SK-N-SH treated with all-trans-retinoic acid at 6 μM for 48 hours (cell line): ENCODE data around the gene MT1X.
A peak's percentile ranks its signal among the peaks of the same experiment; 100 is the strongest.

ENCODE experiments used
- ATAC-seq: fragments of 200-7000 bp; cut with Tn5 transposase; 3 replicates; pipeline ENCODE4 v1.9.1; 2020; ENCODE audit warnings: mild to moderate bottlenecking, moderate library complexity
- ARNTL ChIP-seq: fragments of 450-650 bp; formaldehyde crosslinking; IDR thresholded peaks from 2 replicates; pipeline ENCODE4 v1.5.0; 2020; ENCODE audit warnings: low read depth, mild to moderate bottlenecking, moderate library complexity, borderline replicate concordance
- BACH2 ChIP-seq: fragments of 250-450 bp; sonication (Bioruptor Pico); IDR thresholded peaks from 2 replicates; pipeline ENCODE4 v1.9.0; 2021; ENCODE audit warnings: mild to moderate bottlenecking, borderline replicate concordance
- CSDC2 ChIP-seq: fragments of 250-450 bp; sonication (Bioruptor Pico); IDR thresholded peaks from 2 replicates; pipeline ENCODE4 v1.5.0; 2020; ENCODE audit warnings: mild to moderate bottlenecking, moderate library complexity
- ESRRG ChIP-seq: fragments of 250-450 bp; sonication (Bioruptor Pico); IDR thresholded peaks from 2 replicates; pipeline ENCODE4 v1.6.1; 2021; ENCODE audit warnings: mild to moderate bottlenecking
- ISL1 ChIP-seq: fragments of 250-450 bp; sonication (Bioruptor Pico); IDR thresholded peaks from 2 replicates; pipeline ENCODE4 v2.1.2; 2022; ENCODE audit warnings: mild to moderate bottlenecking, moderate library complexity
- OSR1 ChIP-seq: fragments of 250-450 bp; sonication (Bioruptor Pico); IDR thresholded peaks from 2 replicates; pipeline ENCODE4 v1.8.0; 2022; ENCODE audit warnings: moderate library complexity, mild to moderate bottlenecking, inconsistent platforms
- POU6F1 ChIP-seq: fragments of 250-450 bp; sonication (Bioruptor Pico); IDR thresholded peaks from 2 replicates; pipeline ENCODE4 v1.8.0; 2021; ENCODE audit warnings: low read depth, mild to moderate bottlenecking, moderate library complexity, borderline replicate concordance
- RARB ChIP-seq: fragments of 250-450 bp; sonication (Bioruptor Pico); IDR thresholded peaks from 2 replicates; pipeline ENCODE4 v1.8.0; 2021; ENCODE audit warnings: mild to moderate bottlenecking, moderate library complexity
- SNAI2 ChIP-seq: fragments of 250-450 bp; sonication (Bioruptor Pico); IDR thresholded peaks from 2 replicates; pipeline ENCODE4 v1.5.0; 2020; ENCODE audit warnings: mild to moderate bottlenecking, moderate library complexity
- TOX ChIP-seq: fragments of 250-450 bp; sonication (Bioruptor Pico); IDR thresholded peaks from 2 replicates; pipeline ENCODE4 v1.8.0; 2021; ENCODE audit warnings: mild to moderate bottlenecking, moderate library complexity, borderline replicate concordance
- ZC3H10 ChIP-seq: fragments of 250-450 bp; sonication (Bioruptor Pico); IDR thresholded peaks from 2 replicates; pipeline ENCODE4 v1.5.1; 2021; ENCODE audit warnings: mild to moderate bottlenecking, moderate library complexity
- ZFP30 ChIP-seq: fragments of 450-650 bp; formaldehyde crosslinking; IDR thresholded peaks from 2 replicates; pipeline ENCODE4 v1.5.0; 2022; ENCODE audit warnings: mild to moderate bottlenecking, moderate library complexity
- ZNF70 ChIP-seq: fragments of 450-650 bp; formaldehyde crosslinking; IDR thresholded peaks from 2 replicates; pipeline ENCODE4 v1.5.0; 2020; ENCODE audit warnings: mild to moderate bottlenecking, moderate library complexity
- ZNF8 ChIP-seq: fragments of 450-650 bp; formaldehyde crosslinking; IDR thresholded peaks from 2 replicates; pipeline ENCODE4 v1.5.0; 2020; ENCODE audit warnings: mild to moderate bottlenecking, moderate library complexity
- TF ChIP-seq, protein P1 (sequence below): fragments of 250-450 bp; sonication (Bioruptor Pico); IDR thresholded peaks from 2 replicates; pipeline ENCODE4 v1.5.0; 2020; ENCODE audit warnings: mild to moderate bottlenecking, moderate library complexity
- TF ChIP-seq, protein P2 (sequence below): fragments of 250-450 bp; sonication (Bioruptor Pico); IDR thresholded peaks from 2 replicates; pipeline ENCODE4 v1.5.1; 2021; ENCODE audit warnings: mild to moderate bottlenecking, moderate library complexity
- TF ChIP-seq, protein P3 (sequence below): fragments of 250-450 bp; sonication (Bioruptor Pico); IDR thresholded peaks from 2 replicates; pipeline ENCODE4 v1.8.0; 2020; ENCODE audit warnings: mild to moderate bottlenecking, moderate library complexity, borderline replicate concordance

Gene MT1X

DNA sequence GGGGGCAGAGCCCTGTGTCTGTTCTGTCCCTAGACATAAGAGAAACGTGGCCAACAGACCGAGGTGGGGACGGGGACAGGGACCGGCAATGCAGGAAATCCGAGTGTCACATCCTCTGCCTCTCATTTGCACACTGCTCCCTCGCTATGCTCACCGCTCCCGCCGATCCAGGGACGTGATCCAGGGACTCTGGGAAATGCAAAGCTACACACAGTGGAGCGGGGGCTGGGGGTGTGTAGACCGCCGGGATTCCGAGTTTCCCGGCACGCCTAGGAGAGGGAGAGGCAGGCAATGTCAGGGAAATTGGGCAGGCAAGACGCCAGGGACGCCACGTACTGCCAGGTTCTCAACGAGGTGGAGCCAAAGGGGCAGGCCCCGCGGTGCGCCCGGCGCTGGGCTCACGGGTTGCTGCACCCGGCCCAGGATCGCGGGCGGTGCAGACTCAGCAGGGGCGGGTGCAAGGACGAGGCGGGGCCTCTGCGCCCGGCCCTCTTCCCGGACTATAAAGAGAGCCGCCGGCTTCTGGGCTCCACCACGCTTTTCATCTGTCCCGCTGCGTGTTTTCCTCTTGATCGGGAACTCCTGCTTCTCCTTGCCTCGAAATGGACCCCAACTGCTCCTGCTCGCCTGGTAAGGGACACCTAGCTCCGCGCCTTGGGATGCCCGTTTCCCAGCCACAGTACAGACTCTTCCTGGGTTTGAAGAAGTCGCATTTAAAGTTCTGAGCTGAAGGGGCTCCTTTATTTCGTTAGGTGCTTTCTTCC lies at the start of gene MT1X:
Gene MT1X (plus strand): TSS at position 532 of the 764 bp plus-strand sequence. CDS start 71 bp downstream, at position 603.
- ATAC-seq = peak; percentile 99
- no peak for TF ChIP-seq BACH2
- TF ChIP-seq CSDC2 = no peak
- TF ChIP-seq ARNTL = no peak
- TF ChIP-seq ZC3H10 = no peak
- TF ChIP-seq, protein P1, sequence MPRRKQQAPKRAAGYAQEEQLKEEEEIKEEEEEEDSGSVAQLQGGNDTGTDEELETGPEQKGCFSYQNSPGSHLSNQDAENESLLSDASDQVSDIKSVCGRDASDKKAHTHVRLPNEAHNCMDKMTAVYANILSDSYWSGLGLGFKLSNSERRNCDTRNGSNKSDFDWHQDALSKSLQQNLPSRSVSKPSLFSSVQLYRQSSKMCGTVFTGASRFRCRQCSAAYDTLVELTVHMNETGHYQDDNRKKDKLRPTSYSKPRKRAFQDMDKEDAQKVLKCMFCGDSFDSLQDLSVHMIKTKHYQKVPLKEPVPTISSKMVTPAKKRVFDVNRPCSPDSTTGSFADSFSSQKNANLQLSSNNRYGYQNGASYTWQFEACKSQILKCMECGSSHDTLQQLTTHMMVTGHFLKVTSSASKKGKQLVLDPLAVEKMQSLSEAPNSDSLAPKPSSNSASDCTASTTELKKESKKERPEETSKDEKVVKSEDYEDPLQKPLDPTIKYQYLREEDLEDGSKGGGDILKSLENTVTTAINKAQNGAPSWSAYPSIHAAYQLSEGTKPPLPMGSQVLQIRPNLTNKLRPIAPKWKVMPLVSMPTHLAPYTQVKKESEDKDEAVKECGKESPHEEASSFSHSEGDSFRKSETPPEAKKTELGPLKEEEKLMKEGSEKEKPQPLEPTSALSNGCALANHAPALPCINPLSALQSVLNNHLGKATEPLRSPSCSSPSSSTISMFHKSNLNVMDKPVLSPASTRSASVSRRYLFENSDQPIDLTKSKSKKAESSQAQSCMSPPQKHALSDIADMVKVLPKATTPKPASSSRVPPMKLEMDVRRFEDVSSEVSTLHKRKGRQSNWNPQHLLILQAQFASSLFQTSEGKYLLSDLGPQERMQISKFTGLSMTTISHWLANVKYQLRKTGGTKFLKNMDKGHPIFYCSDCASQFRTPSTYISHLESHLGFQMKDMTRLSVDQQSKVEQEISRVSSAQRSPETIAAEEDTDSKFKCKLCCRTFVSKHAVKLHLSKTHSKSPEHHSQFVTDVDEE (CRISPR knock-in tag) = no peak
- TF ChIP-seq ZFP30 = no peak
- TF ChIP-seq ISL1 = no peak
- TF ChIP-seq ESRRG (CRISPR knock-in tag) = no peak
- TF ChIP-seq, protein P2, sequence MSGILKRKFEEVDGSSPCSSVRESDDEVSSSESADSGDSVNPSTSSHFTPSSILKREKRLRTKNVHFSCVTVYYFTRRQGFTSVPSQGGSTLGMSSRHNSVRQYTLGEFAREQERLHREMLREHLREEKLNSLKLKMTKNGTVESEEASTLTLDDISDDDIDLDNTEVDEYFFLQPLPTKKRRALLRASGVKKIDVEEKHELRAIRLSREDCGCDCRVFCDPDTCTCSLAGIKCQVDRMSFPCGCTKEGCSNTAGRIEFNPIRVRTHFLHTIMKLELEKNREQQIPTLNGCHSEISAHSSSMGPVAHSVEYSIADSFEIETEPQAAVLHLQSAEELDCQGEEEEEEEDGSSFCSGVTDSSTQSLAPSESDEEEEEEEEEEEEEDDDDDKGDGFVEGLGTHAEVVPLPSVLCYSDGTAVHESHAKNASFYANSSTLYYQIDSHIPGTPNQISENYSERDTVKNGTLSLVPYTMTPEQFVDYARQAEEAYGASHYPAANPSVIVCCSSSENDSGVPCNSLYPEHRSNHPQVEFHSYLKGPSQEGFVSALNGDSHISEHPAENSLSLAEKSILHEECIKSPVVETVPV (CRISPR knock-in tag) = no peak
- no peak for TF ChIP-seq TOX (CRISPR knock-in tag)
- no peak for TF ChIP-seq OSR1 (CRISPR knock-in tag)
- TF ChIP-seq SNAI2 (CRISPR knock-in tag) = no peak
- no peak for TF ChIP-seq ZNF70 (CRISPR knock-in tag)
- no peak for TF ChIP-seq POU6F1 (CRISPR knock-in tag)

DNA sequence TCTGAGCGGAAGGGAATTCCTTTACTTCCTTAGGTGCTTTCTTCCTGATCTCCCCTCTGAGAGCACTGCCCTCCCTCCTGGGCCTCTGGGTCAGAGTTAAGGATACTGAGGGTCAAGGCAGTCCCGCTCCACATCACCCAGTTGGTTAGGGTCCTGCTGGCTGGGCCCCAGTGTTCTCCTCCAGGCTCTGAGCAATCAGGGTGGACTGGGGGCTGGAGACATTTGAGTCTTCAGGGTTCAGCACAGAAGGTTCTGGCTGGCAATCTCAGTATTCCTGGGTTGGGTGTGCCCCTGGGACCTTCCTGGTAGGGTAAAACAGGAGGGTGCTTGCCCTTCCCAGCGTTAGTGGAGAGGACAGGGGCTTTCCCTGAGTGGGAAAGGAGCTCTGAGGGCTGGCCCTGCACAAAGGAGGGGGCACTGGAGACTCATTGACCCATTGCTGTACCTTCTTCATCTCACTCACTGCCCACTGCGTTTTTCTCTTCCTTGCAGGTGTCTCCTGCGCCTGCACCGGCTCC lies 49.4 kb upstream of the MT1X start:
- TF ChIP-seq, protein P1 (CRISPR knock-in tag) = no peak
- TF ChIP-seq, all 23 proteins: peak for 0
- no peak for ATAC-seq

DNA sequence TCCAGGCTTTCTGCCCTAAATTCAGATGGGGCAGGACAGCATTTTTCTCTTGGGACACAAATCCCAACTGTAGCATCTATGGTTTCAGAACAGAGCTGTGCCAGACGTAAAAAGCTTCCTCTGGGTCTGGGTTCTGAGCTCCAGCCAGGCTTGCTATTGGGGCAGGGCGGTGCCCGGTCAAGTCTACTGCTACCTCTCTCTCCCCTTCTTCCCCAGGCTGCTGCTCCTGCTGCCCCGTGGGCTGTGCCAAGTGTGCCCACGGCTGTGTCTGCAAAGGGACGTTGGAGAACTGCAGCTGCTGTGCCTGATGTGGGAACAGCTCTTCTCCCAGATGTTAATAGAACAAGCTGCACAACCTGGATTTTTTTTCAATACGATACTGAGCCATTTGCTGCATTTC lies 48.7 kb upstream of the MT1X start:
- ATAC-seq = no peak
- TF ChIP-seq RARB (CRISPR knock-in tag) (no peak), ZFP30 (no peak), ESRRG (CRISPR knock-in tag) (no peak), CSDC2 (no peak), ZC3H10 (no peak), SNAI2 (CRISPR knock-in tag) (no peak), ZNF8 (no peak), ARNTL (no peak)
- TF ChIP-seq, protein P3, sequence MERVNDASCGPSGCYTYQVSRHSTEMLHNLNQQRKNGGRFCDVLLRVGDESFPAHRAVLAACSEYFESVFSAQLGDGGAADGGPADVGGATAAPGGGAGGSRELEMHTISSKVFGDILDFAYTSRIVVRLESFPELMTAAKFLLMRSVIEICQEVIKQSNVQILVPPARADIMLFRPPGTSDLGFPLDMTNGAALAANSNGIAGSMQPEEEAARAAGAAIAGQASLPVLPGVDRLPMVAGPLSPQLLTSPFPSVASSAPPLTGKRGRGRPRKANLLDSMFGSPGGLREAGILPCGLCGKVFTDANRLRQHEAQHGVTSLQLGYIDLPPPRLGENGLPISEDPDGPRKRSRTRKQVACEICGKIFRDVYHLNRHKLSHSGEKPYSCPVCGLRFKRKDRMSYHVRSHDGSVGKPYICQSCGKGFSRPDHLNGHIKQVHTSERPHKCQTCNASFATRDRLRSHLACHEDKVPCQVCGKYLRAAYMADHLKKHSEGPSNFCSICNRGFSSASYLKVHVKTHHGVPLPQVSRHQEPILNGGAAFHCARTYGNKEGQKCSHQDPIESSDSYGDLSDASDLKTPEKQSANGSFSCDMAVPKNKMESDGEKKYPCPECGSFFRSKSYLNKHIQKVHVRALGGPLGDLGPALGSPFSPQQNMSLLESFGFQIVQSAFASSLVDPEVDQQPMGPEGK (CRISPR knock-in tag) = no peak
